ENCODE measurements around the gene GSS.
A peak's percentile ranks its signal among the peaks of the same experiment; 100 is the strongest.

GSS gene

GRCh38 chr20:34976286-34976685, 20.7 kb upstream of the GSS start:
- DNase-seq = no peak

DNA sequence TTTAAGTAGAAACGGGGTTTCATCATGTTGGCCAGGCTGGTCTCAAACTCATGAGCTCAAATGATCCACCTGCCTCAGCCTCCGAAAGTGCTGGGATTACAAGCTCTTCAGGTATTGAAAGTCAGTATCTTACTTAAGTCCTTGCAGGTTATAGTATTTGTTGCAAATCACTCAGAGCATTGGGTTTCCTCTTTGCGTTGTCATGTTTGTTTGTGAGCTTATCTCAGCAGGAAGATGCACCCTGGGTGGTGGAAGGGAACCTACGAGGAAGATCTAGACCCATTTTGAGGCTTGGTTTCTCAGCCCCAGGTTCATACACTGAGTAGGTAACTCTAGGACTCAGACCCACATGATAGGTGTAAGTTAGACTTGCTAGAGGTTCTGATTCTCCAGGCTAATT, 18.6 kb upstream of the GSS start:
- DNase-seq = no peak

- no peak for DNase-seq
Observed at GRCh38 chr20:34971561-34972235, 16.1 kb upstream of the GSS start.

GRCh38 chr20:34970846-34971560, 15.4 kb upstream of the GSS start:
- no peak for DNase-seq

GRCh38 chr20:34970193-34970840, 14.7 kb upstream of the GSS start:
- DNase-seq = no peak

DNA sequence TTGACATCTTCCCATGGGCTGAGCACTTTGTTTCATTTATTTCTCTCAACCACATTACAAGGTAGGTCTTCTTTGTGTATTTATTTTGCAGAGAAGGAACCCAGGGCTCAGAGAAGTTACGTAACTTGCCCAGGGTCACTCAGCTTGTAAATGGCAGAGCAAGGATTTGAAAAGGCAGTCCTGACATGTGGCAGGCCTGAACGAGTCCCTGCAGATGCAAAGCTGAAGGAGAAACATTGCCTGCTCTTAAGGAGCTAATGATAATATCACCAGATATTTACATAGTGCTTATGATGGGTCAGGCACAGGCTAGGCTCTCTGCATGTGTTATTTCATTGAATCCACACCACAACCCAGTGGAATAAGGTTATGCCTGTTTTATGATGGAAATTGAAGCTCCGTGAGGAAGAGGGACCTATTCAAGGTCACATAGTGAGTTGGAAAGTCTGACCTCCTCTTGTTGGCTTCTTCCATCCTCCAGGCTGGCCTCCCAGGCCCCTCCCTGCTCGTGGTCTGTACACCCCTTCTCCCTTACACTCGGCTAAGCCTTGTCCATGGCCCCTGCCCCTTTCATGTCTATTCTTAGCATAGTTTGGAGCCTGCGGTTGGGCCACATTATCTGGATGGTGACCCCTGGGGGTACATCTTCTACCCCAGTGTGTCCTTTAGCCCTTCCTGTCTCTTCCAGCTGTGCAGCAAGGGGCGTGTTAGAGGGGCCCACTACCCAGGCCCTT, 12.6 kb upstream of the GSS start:
- no peak for DNase-seq

GRCh38 chr20:34967421-34967820, 11.8 kb upstream of the GSS start:
- no peak for DNase-seq

DNA sequence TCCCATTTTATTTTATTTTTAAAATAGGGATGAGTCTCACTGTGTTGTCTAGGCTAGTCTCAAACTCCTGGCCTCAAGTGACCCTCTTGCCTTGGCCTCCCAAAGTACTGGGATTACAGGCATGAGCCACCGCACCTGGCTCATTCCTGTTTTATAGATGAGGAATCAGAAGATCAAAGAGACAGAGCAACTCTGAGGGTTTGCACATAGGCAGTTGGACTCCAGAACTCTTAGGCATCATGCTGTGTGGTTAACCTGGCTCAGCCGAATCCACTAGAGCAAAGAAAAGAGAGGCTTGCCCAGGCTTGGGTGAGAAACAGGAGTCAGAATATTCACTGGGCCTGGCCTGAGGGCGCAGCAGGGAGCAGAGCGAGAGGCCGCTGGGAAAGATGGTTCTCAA, 9.4 kb upstream of the GSS start:
- no peak for DNase-seq

GRCh38 chr20:34964486-34964885, 8.9 kb upstream of the GSS start:
- DNase-seq = no peak

DNA sequence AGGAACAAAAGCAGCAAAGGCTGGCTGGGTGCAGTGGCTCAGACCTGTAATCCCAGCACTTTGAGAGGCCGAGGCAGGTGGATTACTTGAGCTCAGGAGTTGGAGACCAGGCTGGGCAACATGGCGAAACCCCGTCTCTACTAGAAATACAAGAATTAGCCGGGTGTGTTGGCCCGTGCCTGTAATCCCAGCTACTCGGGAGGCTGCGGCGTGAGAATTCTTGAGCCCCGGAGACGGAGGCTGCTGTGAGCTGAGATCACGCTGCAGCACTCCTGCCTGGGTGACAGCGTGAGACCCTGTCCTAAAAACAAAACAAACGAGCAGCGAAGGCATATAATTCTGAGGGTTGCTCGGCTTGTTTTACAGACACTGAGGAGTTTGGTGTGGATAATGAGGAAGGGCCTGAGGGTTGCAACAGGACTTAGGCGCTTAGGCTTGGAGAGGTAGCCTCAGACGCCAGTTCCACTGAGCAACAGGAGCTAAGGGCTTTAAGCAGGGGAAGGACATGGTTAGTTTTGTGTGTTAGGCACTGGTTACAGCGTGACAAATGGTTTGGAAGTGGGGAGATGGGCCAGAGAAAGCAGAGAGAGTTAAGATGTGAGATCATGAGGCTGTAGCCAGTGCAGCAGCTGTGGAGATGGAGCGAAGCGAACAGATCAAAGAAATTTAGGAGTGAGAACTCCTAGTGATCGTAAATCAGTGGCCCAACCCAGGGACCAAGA, 1.3 kb upstream of the GSS start:
- no peak for DNase-seq

GRCh38 chr20:34956041-34956458, 444 bp upstream of the GSS start:
- no peak for DNase-seq

DNA sequence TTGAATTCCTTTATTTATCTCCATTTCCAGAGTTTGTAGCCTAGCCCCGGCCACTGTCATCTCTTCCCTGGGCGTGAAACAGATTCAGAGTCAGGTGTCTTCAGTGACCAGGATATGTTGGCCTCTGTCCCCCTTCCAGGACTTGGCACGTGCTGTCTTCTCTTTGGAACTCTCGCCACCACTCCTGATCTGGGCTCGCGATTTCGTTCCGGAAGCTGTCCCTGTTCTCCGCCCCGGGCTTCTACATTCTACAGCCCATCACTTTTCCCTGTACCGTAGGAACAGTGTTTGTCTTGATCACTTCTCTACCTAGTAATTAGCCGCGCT, 739 bp downstream of the GSS start:
- no peak for DNase-seq

GRCh38 chr20:34953960-34954359, 1.6 kb downstream of the GSS start:
- DNase-seq = no peak

DNA sequence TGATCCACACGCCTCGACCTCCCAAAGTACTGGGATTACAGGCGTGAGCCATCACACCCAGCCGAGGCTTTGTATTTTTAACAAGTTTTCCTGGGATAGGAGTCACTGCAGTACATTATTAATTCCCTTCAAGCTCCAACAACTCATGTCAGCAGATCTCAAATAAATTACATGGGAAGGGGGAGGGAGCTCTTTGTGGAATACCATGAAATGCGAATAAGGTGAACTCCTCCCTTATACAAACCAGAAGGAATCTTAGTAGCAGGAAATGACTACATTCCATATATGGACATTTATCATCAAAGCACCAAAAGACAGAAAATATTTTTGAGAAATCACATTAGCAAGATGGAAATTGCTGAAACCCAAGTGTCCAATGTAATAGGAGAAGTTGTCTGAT, 2.9 kb downstream of the GSS start:
- DNase-seq = no peak

DNA sequence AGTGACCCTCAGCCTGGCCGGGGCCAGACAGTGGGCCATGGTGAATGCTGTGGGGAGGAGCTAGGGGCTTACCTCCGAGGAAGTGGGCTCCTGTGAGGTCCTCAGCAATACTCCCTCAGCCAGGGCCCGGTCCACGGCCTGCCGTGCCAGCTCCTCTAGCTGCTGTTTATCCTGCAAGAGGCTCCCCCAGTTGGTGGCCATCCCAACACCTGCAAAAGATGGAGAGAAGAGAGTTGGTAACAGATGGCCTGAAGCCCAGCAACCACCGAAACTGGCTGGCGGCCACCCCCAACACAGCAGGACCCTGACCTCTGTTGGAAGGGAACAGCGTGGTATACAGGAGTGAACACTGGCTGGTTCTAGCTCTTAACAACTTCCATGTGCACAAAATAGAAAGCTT, 4.0 kb downstream of the GSS start:
- DNase-seq = peak; percentile 87

- no peak for DNase-seq
Observed at GRCh38 chr20:34951252-34951651, 4.4 kb downstream of the GSS start.

DNA sequence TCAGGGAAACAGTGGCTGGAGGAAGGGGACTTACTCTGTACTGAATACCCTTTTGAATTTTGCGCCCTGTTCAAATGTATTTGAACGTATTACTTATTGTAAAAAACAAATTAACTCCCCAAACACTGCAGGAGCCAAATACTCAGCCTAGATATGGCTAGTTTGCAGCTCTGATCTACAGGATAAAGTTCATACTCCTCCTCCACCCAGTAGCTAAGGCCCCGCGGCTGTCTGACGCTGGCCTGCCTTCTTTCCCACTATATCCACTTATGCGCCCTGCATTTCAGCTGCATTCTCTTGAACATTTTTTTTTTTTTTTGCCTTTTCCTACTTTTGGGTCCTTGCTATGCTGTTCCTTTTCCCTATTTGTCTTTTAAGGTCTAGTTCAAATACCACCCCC, 6.5 kb downstream of the GSS start:
- no peak for DNase-seq

- no peak for DNase-seq
Observed at GRCh38 chr20:34948030-34948429, 7.6 kb downstream of the GSS start.

GRCh38 chr20:34947336-34947735, 8.3 kb downstream of the GSS start:
- no peak for DNase-seq

DNA sequence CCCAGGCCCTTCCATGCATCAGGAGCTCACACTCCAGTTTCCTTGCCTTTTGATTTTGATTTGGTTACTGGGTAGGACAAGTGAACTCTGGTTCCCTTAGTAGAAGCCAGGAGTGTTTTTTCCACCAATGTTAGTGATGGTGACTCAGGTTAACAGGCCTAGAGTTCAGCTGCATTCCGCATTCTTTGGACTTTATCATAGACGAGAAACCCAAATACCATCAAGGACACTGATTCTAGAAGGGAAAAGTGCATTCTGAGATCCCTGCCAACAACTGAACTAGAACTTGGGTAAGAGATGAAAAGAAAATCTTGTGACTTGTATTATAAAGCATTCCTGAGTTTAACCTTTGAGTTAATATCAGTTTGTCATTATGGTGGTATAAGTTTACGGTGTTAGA, 8.9 kb downstream of the GSS start:
- DNase-seq = no peak

DNA sequence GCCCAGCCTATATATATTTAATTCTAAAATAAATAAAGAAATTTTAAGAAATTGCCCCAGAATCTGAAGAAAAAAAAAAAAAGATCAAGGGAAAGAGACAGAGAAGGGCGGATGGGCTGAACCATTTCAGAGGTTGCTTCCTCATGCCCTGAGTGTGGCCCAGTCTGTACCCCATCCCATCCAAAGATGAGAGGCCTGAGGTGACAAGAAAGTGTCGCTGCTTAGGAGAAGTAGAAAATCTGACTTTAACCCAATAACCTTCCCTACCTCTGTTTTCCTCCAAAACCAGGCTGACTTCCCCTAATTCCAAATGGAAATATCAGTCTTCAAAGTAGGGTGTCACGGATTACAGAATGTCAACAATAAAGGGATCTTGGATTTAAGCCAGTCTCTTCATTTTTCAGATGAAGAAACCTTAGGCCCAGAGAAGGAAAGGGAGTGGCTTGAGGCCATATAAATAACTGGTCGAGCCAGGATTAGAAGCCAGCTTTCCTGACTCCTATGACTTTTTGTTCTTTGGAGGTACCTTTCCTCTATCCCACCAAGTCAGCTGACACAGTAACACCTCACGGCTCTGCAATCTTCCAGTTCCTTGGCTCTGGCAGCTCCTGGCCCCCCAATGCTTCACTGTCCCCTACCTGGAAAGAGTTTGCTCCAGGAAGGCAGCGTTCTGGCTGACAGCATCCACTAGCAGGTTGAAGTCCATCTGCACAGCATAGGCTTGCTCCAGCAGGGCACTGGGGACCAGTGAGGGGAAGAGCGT, 10.1 kb downstream of the GSS start:
- DNase-seq = no peak

- no peak for DNase-seq
Observed at GRCh38 chr20:34943808-34944567, 11.6 kb downstream of the GSS start.
